H1 (cell line): ENCODE results near the gene PIEZO1. TPM values are rescaled to one million over a fixed set of nuclear protein-coding genes. Genes with fewer than 3 reads are reported as not detected.

Source experiments
- HDAC6 ChIP-seq: IDR thresholded peaks from one replicate; pipeline ENCODE4 v1.7.1; 2012; ENCODE audit warnings: low read depth, mild to moderate bottlenecking, inconsistent platforms, low read length, moderate library complexity
- KDM5A ChIP-seq: fragments of 200-600 bp; IDR thresholded peaks from 2 replicates; pipeline ENCODE4 v1.7.1; 2012; ENCODE audit warnings: mild to moderate bottlenecking, low read length, inconsistent platforms, mixed read lengths
- RFX5 ChIP-seq: IDR thresholded peaks from 2 replicates; pipeline ENCODE4 v1.6.1; 2011; ENCODE audit warnings: low read depth, low read length, improper control_type of control experiment, borderline replicate concordance
- SRF ChIP-seq: IDR thresholded peaks from 2 replicates; pipeline ENCODE4 v1.6.1; 2011; ENCODE audit warnings: mild to moderate bottlenecking, low read depth, low read length, moderate library complexity
- polyA plus RNA-seq, 7 experiments: library from polyadenylated mRNA; depleted of rRNA in 3 of 7; stranded (reverse) in 5 of 7; unstranded in 2 of 7; fragments of >200 nt in 5 of 7; fragments of 200-250 nt in 2 of 7; gene quantifications; 1 replicate in 5 of 7; 2 replicates in 1 of 7; 4 replicates in 1 of 7; pipeline versions ENCODE4 v1.2.1 to v1.2.3, GENCODE V29; 2011 to 2013; ENCODE audit warnings: missing spikeins in 2 of 7, mixed read lengths in 2 of 7
- total RNA-seq: library from RNA; stranded (reverse); fragmentation: NEBNext Ultra II Directional; extraction: Animal tissue kit (Norgen Biotek cat#: 25700); gene quantifications from 2 replicates; pipeline ENCODE4 v1.2.1, GENCODE V29; 2021

PIEZO1 gene
- total and polyA plus RNA-seq, 2 of the 8 experiments (the other 6 are each of a cell fraction or from before 2014, with no cell fraction given): 42.3 to 67.5 TPM

- TF ChIP-seq RFX5 (no peak), KDM5A (no peak), SRF (no peak), HDAC6 (no peak)
These were observed 2.3 kb downstream of the PIEZO1 start (continued) for GRCh38 chr16:88782454-88783390.
